Right lobe of liver (tissue), 4 donors: ENCODE measurements around the gene LARP7.

Source experiments
- POLR2A ChIP-seq: fragments of 450-650 bp; IDR thresholded peaks from one replicate; pipeline ENCODE4 v1.6.1; 2017; ENCODE audit warnings: antibody characterized with exemption, mild to moderate bottlenecking
- TF ChIP-seq, protein P1 (sequence below), 4 donors: fragments of 200-600 bp in 3 of 4; fragments of 450-650 bp in 1 of 4; IDR thresholded peaks; one replicate each; pipeline versions ENCODE4 v1.5.1 to v1.8.0; 2016 to 2022; ENCODE audit warnings: antibody characterized with exemption in 4 of 4, mild to moderate bottlenecking in 2 of 4
- donor health status: DM: no; HTN: no; CAD: no.
- donor health status: DM: no; HTN: no; CAD: no.
- donor health status: DM: no; HTN: yes; CAD: no.

DNA sequence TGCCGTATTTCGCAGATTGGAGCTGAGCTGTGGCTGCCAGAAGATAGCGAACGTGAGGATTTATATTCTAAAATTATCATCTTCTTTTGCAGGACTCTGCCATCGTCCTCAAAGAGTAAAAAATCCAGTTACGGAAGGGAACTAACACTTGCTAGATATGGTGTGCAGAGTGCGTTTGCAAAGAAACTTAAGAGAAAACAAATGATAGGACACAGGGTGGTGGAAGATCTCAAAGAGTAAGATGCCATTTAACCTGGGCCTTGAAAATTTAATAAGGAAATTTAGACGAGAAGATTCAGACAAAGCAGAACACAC, 566 bp downstream of the LARP7 start:
- TF ChIP-seq, protein P1, sequence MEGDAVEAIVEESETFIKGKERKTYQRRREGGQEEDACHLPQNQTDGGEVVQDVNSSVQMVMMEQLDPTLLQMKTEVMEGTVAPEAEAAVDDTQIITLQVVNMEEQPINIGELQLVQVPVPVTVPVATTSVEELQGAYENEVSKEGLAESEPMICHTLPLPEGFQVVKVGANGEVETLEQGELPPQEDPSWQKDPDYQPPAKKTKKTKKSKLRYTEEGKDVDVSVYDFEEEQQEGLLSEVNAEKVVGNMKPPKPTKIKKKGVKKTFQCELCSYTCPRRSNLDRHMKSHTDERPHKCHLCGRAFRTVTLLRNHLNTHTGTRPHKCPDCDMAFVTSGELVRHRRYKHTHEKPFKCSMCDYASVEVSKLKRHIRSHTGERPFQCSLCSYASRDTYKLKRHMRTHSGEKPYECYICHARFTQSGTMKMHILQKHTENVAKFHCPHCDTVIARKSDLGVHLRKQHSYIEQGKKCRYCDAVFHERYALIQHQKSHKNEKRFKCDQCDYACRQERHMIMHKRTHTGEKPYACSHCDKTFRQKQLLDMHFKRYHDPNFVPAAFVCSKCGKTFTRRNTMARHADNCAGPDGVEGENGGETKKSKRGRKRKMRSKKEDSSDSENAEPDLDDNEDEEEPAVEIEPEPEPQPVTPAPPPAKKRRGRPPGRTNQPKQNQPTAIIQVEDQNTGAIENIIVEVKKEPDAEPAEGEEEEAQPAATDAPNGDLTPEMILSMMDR (IDR thresholded peaks at IDR 0.05), result no peak
- no peak for TF ChIP-seq POLR2A
